GM12878 (cell line): ENCODE data around the gene CSF3. TPM values are rescaled to one million over a fixed set of nuclear protein-coding genes. Genes with fewer than 3 reads are reported as not detected.

Experiments
- ATAC-seq: fragments of 200-7000 bp; cut with Tn5 transposase; 3 replicates; pipeline ENCODE4 v1.9.1; 2020; ENCODE audit warnings: mild to moderate bottlenecking, moderate library complexity
- BruUV-seq: library from RNA; stranded (reverse); fragments of 400-500 nt; replicated peaks from 2 replicates; lab custom pipeline; 2021; lab: Mats Ljungman, UMichigan
- CTCF ChIA-PET: fragments of 300-600 bp; sonication (Branson Sonifier 250); formaldehyde crosslinking; extraction: SDS; loops from one replicate; lab custom pipeline; 2021; ENCODE audit warnings: inconsistent platforms; lab: Yijun Ruan, JAX
- POLR2A ChIA-PET: fragments of 350-600 bp; formaldehyde crosslinking; extraction: SDS; loops from one replicate; lab custom pipeline; 2021; ENCODE audit warnings: inconsistent platforms; lab: Charles Lee
- RAD21 ChIA-PET: fragments of 300-600 bp; sonication (Branson Sonifier 250); formaldehyde crosslinking; loops from one replicate; lab custom pipeline; 2023; ENCODE audit warnings: antibody characterized with exemption; ENCODE audit not compliant: unreplicated experiment; lab: Charles Lee
- SMC1A ChIA-PET: fragments of 300-600 bp; sonication (Branson Sonifier 250); formaldehyde crosslinking; loops from one replicate; lab custom pipeline; 2023; ENCODE audit not compliant: unreplicated experiment, uncharacterized antibody; lab: Charles Lee
- DNase-seq: peaks from one replicate; pipeline ENCODE4 v3.0.0-alpha.2; 2011; ENCODE audit warnings: low read depth, low spot score
- FAIRE-seq: peaks from 3 replicates; lab custom pipeline; 2011; peaks lifted over from hg19 to GRCh38; lab: Jason Lieb, UNC
- H2AFZ ChIP-seq: 2 replicates; pipeline ENCODE4 v1.6.0; 2011; ENCODE audit warnings: low read depth, low read length, control low read depth; ENCODE audit not compliant: control insufficient read depth
- H3K27ac ChIP-seq: 2 replicates; pipeline ENCODE4 v1.5.1; 2011; ENCODE audit warnings: control low read depth; ENCODE audit not compliant: control insufficient read depth, insufficient read depth
- H3K27me3 ChIP-seq, 2 experiments: replicated peaks in 1 of 2; 2 replicates each; pipeline versions ENCODE4 v1.6.0 to v1.6.1; 2011; ENCODE audit warnings: low read length in 1 of 2; ENCODE audit not compliant: control insufficient read depth in 2 of 2, insufficient read depth in 2 of 2
- H3K36me3 ChIP-seq, 2 experiments: 2 replicates each; pipeline ENCODE4 v1.5.1; 2011; ENCODE audit warnings: low read length in 1 of 2; ENCODE audit not compliant: control insufficient read depth in 2 of 2, insufficient read depth in 2 of 2
- H3K4me1 ChIP-seq: 2 replicates; pipeline ENCODE4 v1.6.1; 2011; ENCODE audit warnings: mild to moderate bottlenecking, low read length, moderate library complexity, mixed read lengths; ENCODE audit not compliant: control insufficient read depth, insufficient read depth
- H3K4me2 ChIP-seq: 2 replicates; pipeline ENCODE4 v1.6.0; 2011; ENCODE audit warnings: control low read depth; ENCODE audit not compliant: control insufficient read depth, insufficient read depth
- H3K4me3 ChIP-seq: fragments of 200-600 bp; sonication (generic); 2 replicates; pipeline ENCODE4 v1.5.1; 2016
- H3K79me2 ChIP-seq: 2 replicates; pipeline ENCODE4 v1.6.0; 2011; ENCODE audit warnings: low read length; ENCODE audit not compliant: control insufficient read depth, insufficient read depth
- H3K9ac ChIP-seq: 2 replicates; pipeline ENCODE4 v1.8.0; 2011; ENCODE audit warnings: low read length, control low read depth, mixed read lengths; ENCODE audit not compliant: control insufficient read depth, insufficient read depth
- H3K9me3 ChIP-seq: replicated peaks from 3 replicates; pipeline ENCODE4 v1.5.1; 2011; ENCODE audit warnings: mild to moderate bottlenecking, low read length; ENCODE audit not compliant: control insufficient read depth, insufficient read depth
- H4K20me1 ChIP-seq: 2 replicates; pipeline ENCODE4 v1.6.0; 2011; ENCODE audit not compliant: control insufficient read depth, insufficient read depth
- BACH1 ChIP-seq: fragments of 450-650 bp; IDR thresholded peaks from 2 replicates; pipeline ENCODE4 v1.6.1; 2017; ENCODE audit warnings: mild to moderate bottlenecking, borderline replicate concordance
- EGR1 ChIP-seq, 2 experiments: IDR thresholded peaks; 1 replicate in 1 of 2; 2 replicates in 1 of 2; pipeline ENCODE4 v1.6.1; 2011 to 2012; ENCODE audit warnings: low read depth in 2 of 2, low read length in 2 of 2, borderline replicate concordance in 1 of 2, mild to moderate bottlenecking in 1 of 2, moderate library complexity in 1 of 2
- JUND ChIP-seq: IDR thresholded peaks from 2 replicates; pipeline ENCODE4 v1.6.1; 2012; ENCODE audit warnings: low read depth, mild to moderate bottlenecking, low read length, improper control_type of control experiment, moderate library complexity
- MEF2A ChIP-seq: IDR thresholded peaks from 2 replicates; pipeline ENCODE4 v1.6.1; 2011; ENCODE audit warnings: low read depth, mild to moderate bottlenecking, low read length, moderate library complexity; ENCODE audit not compliant: insufficient read depth
- MLLT1 ChIP-seq: fragments of 450-650 bp; IDR thresholded peaks from 2 replicates; pipeline ENCODE4 v1.6.1; 2016; ENCODE audit warnings: mild to moderate bottlenecking
- POLR2A ChIP-seq: IDR thresholded peaks from 2 replicates; pipeline ENCODE4 v1.6.1; 2011; ENCODE audit warnings: low read depth, mild to moderate bottlenecking, low read length
- POLR2AphosphoS2 ChIP-seq: IDR thresholded peaks from 2 replicates; pipeline ENCODE4 v1.6.1; 2011; ENCODE audit warnings: low read depth, mild to moderate bottlenecking, low read length, improper control_type of control experiment, moderate library complexity
- SIX5 ChIP-seq: IDR thresholded peaks from 2 replicates; pipeline ENCODE4 v1.6.1; 2011; ENCODE audit warnings: mild to moderate bottlenecking, low read depth, low read length, moderate library complexity; ENCODE audit not compliant: severe bottlenecking
- SPI1 ChIP-seq: IDR thresholded peaks from 2 replicates; pipeline ENCODE4 v1.6.1; 2011; ENCODE audit warnings: low read depth, mild to moderate bottlenecking, low read length, moderate library complexity, borderline replicate concordance; ENCODE audit not compliant: insufficient read depth
- SREBF2 ChIP-seq: IDR thresholded peaks from 2 replicates; pipeline ENCODE4 v1.6.1; 2012; ENCODE audit warnings: mild to moderate bottlenecking, low read length
- SUZ12 ChIP-seq: fragments of 200-600 bp; sonication (generic); IDR thresholded peaks from one replicate; pipeline ENCODE4 v1.6.1; 2018; ENCODE audit warnings: antibody characterized with exemption, mild to moderate bottlenecking; ENCODE audit not compliant: unreplicated experiment
- ZNF207 ChIP-seq: fragments of 450-650 bp; IDR thresholded peaks from 2 replicates; pipeline ENCODE4 v1.6.1; 2014; ENCODE audit warnings: antibody characterized with exemption, mild to moderate bottlenecking, borderline replicate concordance
- ZNF687 ChIP-seq: fragments of 450-650 bp; IDR thresholded peaks from 2 replicates; pipeline ENCODE4 v1.6.1; 2017; ENCODE audit warnings: mild to moderate bottlenecking, moderate library complexity
- WGBS: methylation state at CpG from one replicate; pipeline ENCODE4 v1.1.6; 2016; ENCODE audit warnings: low lambda C conversion rate; ENCODE audit not compliant: insufficient replicate concordance, insufficient coverage; ENCODE audit errors: missing lambda C conversion rate; 5-methylcytosine and 5-hydroxymethylcytosine counted together
- in situ Hi-C: fragments of 300-500 bp; cut with MboI; formaldehyde crosslinking; loops from 9 replicates; pipeline ENCODE4 v1.14.3; 2018; ENCODE audit warnings: mixed read lengths
- intact Hi-C: fragments of 100-400 bp; cut with micrococcal nuclease; formaldehyde crosslinking; loops from one replicate; pipeline ENCODE4 v1.14.2; 2022; ENCODE audit not compliant: unreplicated experiment
- polyA plus RNA-seq, 11 experiments: library from polyadenylated mRNA; depleted of rRNA in 4 of 11; unstranded in 6 of 11; stranded (reverse) in 5 of 11; fragments of >200 nt; fragmentation: Nextera tagmentation in 4 of 11; fragmentation: Illumina TruSeq in 1 of 11; extraction: Ambion mirVana in 4 of 11; extraction: Trizol in 1 of 11; gene quantifications; 1 replicate in 1 of 11; 2 replicates in 10 of 11; pipeline versions ENCODE4 v1.2.1 to v1.2.3, GENCODE V29; 2011 to 2016; ENCODE audit warnings: inconsistent platforms in 2 of 11, missing spikeins in 2 of 11, low read depth in 1 of 11
- total RNA-seq, 4 experiments: library from RNA; depleted of rRNA in 3 of 4; stranded (reverse); fragments of >200 nt in 3 of 4; fragmentation: Illumina TruSeq in 1 of 4; extraction: Trizol in 1 of 4; gene quantifications; 2 replicates each; pipeline versions ENCODE4 v1.2.1 to v1.2.3, GENCODE V29; 2013 to 2021
- TF ChIP-seq, protein P1 (sequence below): IDR thresholded peaks from 2 replicates; pipeline ENCODE4 v1.6.1; 2011; ENCODE audit warnings: borderline replicate concordance, low read depth, mild to moderate bottlenecking, moderate library complexity, low read length; ENCODE audit not compliant: insufficient read depth, poor library complexity, severe bottlenecking
- TF ChIP-seq, protein P2 (sequence below): IDR thresholded peaks from 2 replicates; pipeline ENCODE4 v1.6.1; 2011; ENCODE audit warnings: borderline replicate concordance, low read depth, mild to moderate bottlenecking, moderate library complexity, mixed read lengths, low read length; ENCODE audit not compliant: insufficient read depth; ENCODE audit errors: extremely low read length

Gene CSF3
- total and polyA plus RNA-seq, 10 of the 15 experiments (the other 5 are each of a cell fraction or from before 2014, with no cell fraction given): 0.09 to 0.28 (median 0.12) TPM; not detected in 5

- DNase-seq (no peak), FAIRE-seq (no peak), ATAC-seq (no peak)
- H4K20me1 ChIP-seq: no peaks in the 10 kb centered on the region
- H3K9me3 ChIP-seq: no peaks in the 10 kb centered on the region
- H3K36me3 ChIP-seq: peaks cover 22 to 25% of the 10 kb centered on the region in 2 experiments; a peak in 3 of 4 replicates
- H2AFZ ChIP-seq: no peak overlapping the region
- in situ Hi-C loops: no loop called here
- 100% methylated on average over 11 of the region's 11 CpGs for WGBS
- RAD21 ChIA-PET: no interaction called here
- intact Hi-C loops: no loop called here
- H3K9ac ChIP-seq: no peak overlapping the region
- no peak overlapping the region for H3K4me3 ChIP-seq
- H3K4me1 ChIP-seq: no peaks in the 10 kb centered on the region
- no peaks in the 10 kb centered on the region for H3K27me3 ChIP-seq
- no peak overlapping the region for H3K4me2 ChIP-seq
- no peak overlapping the region for H3K27ac ChIP-seq
- SMC1A ChIA-PET: no interaction called here
- CTCF ChIA-PET: interaction anchor here (0.7 to 2.4 kb wide), 3 partner anchors 19 to 237 kb away, joined by 3 to 6 read pairs (median 5); no protein-coding TSS in a partner anchor
- POLR2A ChIA-PET: no interaction called here
- BruUV-seq: no TSS peak
- no peaks in the 10 kb centered on the region for H3K79me2 ChIP-seq
- no peak for TF ChIP-seq ZNF687
- no peak for TF ChIP-seq BACH1
- TF ChIP-seq POLR2AphosphoS2: no peak
- no peak for TF ChIP-seq SUZ12
- TF ChIP-seq, protein P1, sequence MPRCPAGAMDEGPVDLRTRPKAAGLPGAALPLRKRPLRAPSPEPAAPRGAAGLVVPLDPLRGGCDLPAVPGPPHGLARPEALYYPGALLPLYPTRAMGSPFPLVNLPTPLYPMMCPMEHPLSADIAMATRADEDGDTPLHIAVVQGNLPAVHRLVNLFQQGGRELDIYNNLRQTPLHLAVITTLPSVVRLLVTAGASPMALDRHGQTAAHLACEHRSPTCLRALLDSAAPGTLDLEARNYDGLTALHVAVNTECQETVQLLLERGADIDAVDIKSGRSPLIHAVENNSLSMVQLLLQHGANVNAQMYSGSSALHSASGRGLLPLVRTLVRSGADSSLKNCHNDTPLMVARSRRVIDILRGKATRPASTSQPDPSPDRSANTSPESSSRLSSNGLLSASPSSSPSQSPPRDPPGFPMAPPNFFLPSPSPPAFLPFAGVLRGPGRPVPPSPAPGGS: peak; percentile 71
- no peak for TF ChIP-seq EGR1 (IDR thresholded peaks at IDR 0.05; ENCODE audit: borderline replicate concordance in 1 of 2, low read depth in 2 of 2, low read length in 2 of 2)
- TF ChIP-seq MLLT1: no peak
- TF ChIP-seq SIX5: no peak
- peak; percentile 42; the same call in 1 of the 2 replicates for TF ChIP-seq POLR2A
- no peak for TF ChIP-seq SPI1
- TF ChIP-seq MEF2A: no peak
- no peak for TF ChIP-seq ZNF207
- TF ChIP-seq, protein P2, sequence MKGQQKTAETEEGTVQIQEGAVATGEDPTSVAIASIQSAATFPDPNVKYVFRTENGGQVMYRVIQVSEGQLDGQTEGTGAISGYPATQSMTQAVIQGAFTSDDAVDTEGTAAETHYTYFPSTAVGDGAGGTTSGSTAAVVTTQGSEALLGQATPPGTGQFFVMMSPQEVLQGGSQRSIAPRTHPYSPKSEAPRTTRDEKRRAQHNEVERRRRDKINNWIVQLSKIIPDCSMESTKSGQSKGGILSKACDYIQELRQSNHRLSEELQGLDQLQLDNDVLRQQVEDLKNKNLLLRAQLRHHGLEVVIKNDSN: no peak
- no peak for TF ChIP-seq SREBF2
- no peak for TF ChIP-seq JUND
These were observed 16.5 kb downstream of the CSF3 start for GRCh38 chr17:40031706-40032105.
